COLO668 (cell line): ENCODE measurements around the gene C2CD4D.
"Not testable (repeated sequence)": the region's sequence is repeated elsewhere in the genome, so short reads cannot be mapped to it uniquely, and the experiment has no call there.

Experiments used
- DNase-seq: peaks from one replicate; lab custom pipeline; 2025; ENCODE audit not compliant: unreplicated experiment; lab: John Stamatoyannopoulos, UW

C2CD4D gene

GRCh38 chr1:151858886-151859665, 19.5 kb upstream of the C2CD4D start:
- DNase-seq: no peak

GRCh38 chr1:151858030-151858746, 18.6 kb upstream of the C2CD4D start:
- DNase-seq: no peak

DNA sequence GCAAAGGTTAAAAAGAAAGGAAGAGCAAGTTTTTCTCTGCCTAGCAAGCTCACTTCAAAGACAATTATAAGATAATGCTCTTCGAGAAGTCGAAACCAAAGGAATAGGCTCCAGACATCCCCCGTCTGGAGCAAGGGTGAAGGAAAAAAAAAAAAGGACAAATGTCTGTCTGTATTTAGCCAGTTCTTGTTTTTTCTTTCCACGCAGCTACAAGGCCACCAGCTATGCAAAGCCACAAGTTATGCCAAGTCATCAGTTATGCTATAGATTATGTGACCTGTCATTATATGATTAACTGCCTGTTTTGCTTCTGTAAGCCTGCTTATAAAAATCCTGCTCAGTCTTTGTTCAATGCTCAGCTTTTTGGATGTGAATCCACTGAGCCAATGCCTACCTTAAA, 16.3 kb upstream of the C2CD4D start:
- DNase-seq: no peak

- DNase-seq: not testable (repeated sequence)
These were observed 15.9 kb upstream of the C2CD4D start for GRCh38 chr1:151855516-151855915.

DNA sequence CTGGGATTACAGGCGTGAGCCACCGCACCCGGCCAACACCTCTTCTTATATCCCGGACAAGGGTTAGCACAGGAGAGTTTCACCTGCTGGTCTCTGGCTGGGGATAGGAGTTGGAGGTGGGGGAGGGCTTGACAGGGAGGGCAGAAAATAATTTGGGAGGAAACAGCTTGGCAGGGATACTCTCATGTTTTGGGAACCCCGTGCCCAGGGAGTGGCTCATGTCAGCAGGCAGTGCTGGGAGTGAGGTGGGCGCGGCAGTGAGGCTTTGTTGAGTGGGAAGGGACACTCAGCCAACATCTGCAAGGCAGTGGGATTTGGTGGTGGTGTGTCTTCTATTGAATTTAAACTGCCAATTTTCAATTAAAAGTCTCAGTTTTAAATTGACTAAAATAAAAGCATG, 15.0 kb upstream of the C2CD4D start:
- DNase-seq: no peak

- DNase-seq: no peak
These were observed 13.9 kb upstream of the C2CD4D start, which contains the start of gene THEM5 for GRCh38 chr1:151853411-151853943. Gene THEM5 (minus strand): TSS chr1:151853712. CDS start chr1:151853565, 147 bp downstream.

DNA sequence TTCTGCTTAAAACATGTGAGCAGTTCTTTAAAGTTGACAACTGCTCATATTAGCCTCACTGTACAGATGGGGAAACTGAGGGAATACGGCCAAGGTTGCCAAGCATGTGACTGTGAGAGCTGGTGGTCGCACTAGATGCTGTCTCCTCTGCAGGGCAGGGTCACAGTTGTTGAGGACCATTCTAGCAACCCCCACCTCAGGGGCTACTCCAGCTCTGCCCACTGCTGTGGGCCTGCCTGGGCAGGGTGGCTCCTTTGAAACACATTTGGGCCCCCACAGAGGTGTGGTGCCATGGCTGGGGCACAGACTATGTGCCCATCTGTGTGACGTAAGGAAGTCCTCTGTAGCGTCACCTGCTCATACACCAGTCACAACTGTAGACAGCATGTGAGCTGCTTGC, 13.1 kb upstream of the C2CD4D start:
- no peak for DNase-seq

DNA sequence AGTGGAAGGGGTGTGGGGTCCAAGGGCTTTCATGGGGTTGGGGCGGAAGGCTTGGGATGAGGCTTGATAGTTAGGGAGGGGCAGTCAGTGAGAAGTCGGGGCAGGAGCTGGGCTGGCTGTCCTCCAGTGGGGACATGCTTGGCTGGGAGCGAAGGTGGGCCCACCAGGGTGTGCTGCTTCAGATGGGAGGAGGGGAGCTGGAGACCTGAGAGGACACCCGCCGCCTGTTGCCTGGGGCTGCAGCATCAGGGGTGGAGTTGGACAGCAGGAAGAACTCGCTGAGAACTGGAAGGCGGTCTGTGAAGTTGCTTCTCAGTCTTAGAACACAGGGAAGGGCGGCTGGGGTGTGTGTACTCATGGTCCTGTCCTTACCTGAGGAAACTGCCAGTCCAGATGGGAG, 12.3 kb upstream of the C2CD4D start:
- DNase-seq: no peak

DNA sequence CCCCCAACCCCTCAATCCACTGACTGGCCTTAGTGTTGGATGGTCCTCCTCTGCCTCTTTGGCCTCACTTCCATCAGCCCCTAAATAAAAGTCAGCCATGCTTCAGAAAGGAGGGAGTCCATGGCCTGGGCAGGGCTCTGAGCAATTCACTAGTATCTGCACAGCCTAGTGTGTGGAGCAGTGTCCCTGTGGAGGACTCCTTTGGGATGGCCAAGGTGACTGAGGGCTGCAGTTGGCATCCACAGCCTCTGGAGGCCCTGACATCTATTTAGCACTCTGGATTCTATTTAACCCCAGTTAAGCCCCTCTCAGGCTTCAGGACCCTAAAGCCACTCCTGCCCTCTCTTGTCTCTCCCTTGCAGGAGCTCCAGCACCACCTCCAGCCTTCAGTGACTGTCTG, 10.3 kb upstream of the C2CD4D start:
- DNase-seq: no peak

DNA sequence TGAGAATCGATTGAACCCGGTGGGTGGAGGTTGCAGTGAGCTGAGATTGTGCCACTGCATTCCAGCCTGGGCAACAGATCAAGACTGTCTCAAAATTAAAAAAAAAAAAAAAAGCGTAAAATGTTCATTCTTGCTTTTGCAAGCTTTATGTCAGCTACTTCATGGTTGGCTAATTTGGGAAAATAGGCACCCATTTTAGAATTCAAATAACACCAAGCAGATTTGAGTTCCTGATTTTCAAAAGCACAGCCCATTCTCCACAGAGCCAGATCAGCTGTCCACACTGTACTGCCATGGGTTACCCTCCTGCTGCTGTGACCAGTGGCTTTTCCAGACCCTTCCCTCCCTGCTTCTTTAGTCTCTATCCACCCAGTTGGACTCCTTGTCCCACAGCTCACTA, 9.5 kb upstream of the C2CD4D start:
- no peak for DNase-seq

- DNase-seq: no peak
These were observed 8.4 kb upstream of the C2CD4D start for GRCh38 chr1:151847867-151848596.

DNA sequence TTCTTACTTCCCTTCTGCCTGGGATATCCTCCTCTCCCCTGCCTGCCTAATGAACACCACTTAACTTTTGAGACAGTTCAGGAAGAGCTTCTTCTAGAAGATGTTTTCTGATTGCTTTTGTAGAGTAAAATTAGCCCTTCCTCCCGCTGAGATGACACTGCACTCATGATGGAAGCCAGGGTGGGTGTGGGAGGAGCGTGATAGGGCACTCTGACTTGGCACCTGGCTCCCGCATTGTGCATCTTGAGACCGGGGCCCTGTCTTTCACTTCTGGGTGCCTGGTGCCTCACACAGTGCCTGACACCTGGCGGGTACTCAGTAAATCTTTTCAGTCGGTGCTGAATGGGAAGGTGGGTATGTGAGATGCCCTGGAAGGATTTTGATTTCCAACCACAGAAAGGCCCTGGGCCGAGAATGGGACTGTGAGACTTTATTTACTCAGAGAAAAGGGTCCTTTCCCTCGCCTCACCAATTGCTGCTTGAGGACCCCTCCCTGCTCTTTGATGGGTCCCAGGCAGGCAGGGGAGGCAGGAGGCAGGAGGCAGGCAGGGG, 7.1 kb upstream of the C2CD4D start:
- DNase-seq: no peak

DNA sequence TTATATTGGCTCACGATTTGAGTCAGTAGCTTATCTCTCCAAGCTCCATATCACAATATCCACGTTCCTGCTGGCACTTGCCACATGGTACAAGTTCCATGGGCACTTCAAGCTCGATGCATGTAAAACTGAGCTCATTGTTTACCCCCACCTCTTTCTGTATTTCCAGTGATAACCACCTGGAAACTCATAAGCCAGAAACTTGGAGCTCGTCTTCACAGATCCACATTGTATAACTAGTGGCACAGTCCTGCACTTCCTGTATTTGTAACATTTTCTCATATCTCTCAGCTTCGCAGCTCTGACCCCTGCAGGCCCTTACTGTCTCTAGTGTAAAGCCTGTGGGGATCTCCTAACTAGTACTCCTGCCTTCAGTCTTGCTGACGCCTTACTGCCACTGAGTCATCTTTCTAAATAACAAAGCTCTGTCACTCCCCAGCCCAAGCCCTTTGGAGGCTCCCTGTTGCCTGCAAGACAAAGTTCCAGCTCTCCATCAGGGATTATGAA, 6.5 kb upstream of the C2CD4D start:
- DNase-seq: no peak

DNA sequence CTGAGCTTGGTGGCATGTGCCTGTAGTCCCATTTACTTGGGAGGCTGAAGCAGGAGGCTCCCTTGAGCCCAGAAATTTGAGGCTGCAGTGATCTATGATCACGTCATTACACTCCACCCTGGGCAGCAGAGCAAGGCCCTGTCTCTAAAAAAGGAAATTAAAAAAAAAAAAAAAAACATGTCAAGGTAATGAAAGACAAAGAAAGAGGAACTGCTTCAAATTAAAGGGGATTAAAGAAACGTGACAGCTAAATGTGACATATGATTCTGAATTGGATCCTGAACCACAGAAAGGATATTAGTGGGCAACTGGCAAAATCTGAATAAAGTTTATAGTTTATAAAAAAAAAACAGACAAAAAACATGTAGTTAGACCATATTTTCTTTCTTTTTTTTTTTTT, 3.8 kb upstream of the C2CD4D start:
- no peak for DNase-seq

- DNase-seq: no peak
These were observed 1.5 kb upstream of the C2CD4D start for GRCh38 chr1:151841141-151841540.

- DNase-seq: no peak
These were observed 801 bp upstream of the C2CD4D start for GRCh38 chr1:151840421-151840820.

GRCh38 chr1:151839082-151839412, 573 bp downstream of the C2CD4D start:
- DNase-seq: no peak

GRCh38 chr1:151838222-151839081, 1.2 kb downstream of the C2CD4D start:
- DNase-seq: peak; percentile 78

DNA sequence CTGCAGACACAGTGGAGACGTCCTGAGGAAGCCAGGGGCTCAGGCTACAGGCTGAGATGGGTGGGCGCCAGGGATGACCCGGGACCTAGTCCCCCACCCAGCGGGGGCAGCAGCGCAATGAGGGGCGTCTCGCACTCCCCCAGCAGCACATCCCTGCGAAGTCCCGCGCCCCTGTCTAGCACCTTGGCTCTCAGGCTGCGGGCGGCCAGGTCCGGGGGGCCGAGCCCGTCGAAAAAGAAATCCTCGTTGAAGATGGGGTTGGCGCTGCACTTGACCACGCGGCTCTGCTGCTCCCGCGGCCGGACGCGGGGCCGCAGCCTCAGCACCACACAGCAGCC, 1.8 kb downstream of the C2CD4D start:
- DNase-seq: no peak

DNA sequence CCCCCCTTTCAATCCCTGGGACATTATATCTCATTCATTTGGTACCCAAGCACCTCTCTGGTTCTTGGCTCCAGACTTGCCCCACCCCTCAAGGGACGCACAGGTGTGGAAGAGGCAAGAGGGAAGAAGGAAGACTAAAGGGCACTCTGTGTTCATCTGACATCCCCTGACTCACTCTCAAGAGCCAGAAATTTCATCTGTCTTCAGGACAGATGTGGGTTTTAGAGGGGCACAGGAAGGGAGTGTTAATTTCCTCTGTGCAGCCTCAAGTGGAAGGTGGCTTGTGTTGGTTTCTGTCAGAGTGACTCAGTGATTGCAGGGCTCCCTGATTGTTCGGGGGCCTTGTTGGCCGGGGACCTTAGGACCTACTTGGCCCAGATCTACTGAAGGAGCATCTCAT, 2.4 kb downstream of the C2CD4D start:
- no peak for DNase-seq
